OCI-LY3 (cell line): ENCODE measurements around the gene SYNPO2.

Source experiments
- CTCF ChIP-seq: fragments of 200-600, 300-600 bp; sonication (generic); IDR thresholded peaks from 2 replicates; pipeline ENCODE4 v1.5.1; 2014; ENCODE audit warnings: antibody characterized with exemption, low read length, low read depth
- EZH2phosphoT487 ChIP-seq: fragments of 200-600 bp; shearing (Covaris generic); IDR thresholded peaks from 2 replicates; pipeline ENCODE4 v1.6.1; 2018; ENCODE audit warnings: antibody characterized with exemption, mixed run types, low read depth

DNA sequence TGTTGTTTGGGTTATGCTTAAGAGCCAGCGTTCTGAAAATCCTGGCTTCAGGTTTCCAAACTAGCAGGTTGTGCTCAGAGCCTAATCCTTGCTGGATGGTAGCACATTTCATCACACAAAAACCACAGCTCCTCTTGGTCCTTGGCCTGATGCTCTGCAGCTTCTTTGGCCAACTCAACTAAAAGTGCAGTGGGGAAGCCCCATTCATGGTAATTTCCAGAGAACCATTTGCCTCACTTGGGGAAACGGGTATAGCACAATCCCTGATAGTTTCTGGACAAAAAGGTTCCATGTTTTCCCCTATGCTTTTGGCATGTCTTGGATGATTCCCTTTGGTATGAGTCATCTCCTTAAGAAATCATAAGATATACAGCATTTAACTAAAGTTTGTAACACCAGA lies 78.7 kb downstream of the SYNPO2 start:
- TF ChIP-seq EZH2phosphoT487 (no peak), CTCF (no peak)
